Erythroblast (primary cell): ENCODE data around the gene SMARCC1.

Experiments used
- DNase-seq, 2 experiments: peaks; one replicate each; lab custom pipeline; 2025; lab: John Stamatoyannopoulos, UW
- GATA1 ChIP-seq: IDR thresholded peaks from 2 replicates; pipeline ENCODE4 v1.6.1; 2011; ENCODE audit warnings: low read depth, mild to moderate bottlenecking, control low read depth, low read length, moderate library complexity
- POLR2A ChIP-seq: IDR thresholded peaks from 2 replicates; pipeline ENCODE4 v1.6.1; 2011; ENCODE audit warnings: mild to moderate bottlenecking, low read length

Gene SMARCC1

GRCh38 chr3:47613722-47614121 lies 168.0 kb downstream of the SMARCC1 start:
- DNase-seq, result no peak
- TF ChIP-seq GATA1 (no peak), POLR2A (no peak)

- TF ChIP-seq GATA1, result no peak
- no peak for TF ChIP-seq POLR2A
- no peak for DNase-seq
These were observed 168.8 kb downstream of the SMARCC1 start for GRCh38 chr3:47612879-47613278.

GRCh38 chr3:47612178-47612577 lies 169.5 kb downstream of the SMARCC1 start:
- TF ChIP-seq GATA1, result no peak
- no peak for TF ChIP-seq POLR2A
- DNase-seq, result no peak

- DNase-seq, result no peak
- no peak for TF ChIP-seq POLR2A
- no peak for TF ChIP-seq GATA1
These were observed 170.1 kb downstream of the SMARCC1 start for GRCh38 chr3:47611576-47611975.

- no peak for DNase-seq
- TF ChIP-seq POLR2A, result no peak
- TF ChIP-seq GATA1, result no peak
These were observed 171.1 kb downstream of the SMARCC1 start for GRCh38 chr3:47610583-47610982.

GRCh38 chr3:47607335-47607734 lies 174.4 kb downstream of the SMARCC1 start:
- DNase-seq, result no peak
- TF ChIP-seq POLR2A, result no peak
- no peak for TF ChIP-seq GATA1

- TF ChIP-seq POLR2A, result no peak
These were observed 175.5 kb downstream of the SMARCC1 start for GRCh38 chr3:47606165-47606564.

GRCh38 chr3:47605652-47606051 lies 176.0 kb downstream of the SMARCC1 start:
- TF ChIP-seq GATA1 (no peak), POLR2A (no peak)
- no peak for DNase-seq

More at GRCh38 chr3:47606165-47606564, 175.5 kb downstream of the SMARCC1 start:
- no peak for DNase-seq

- TF ChIP-seq POLR2A (no peak), GATA1 (no peak)
- no peak for DNase-seq
These were observed 177.5 kb downstream of the SMARCC1 start for GRCh38 chr3:47604145-47604544.

GRCh38 chr3:47603332-47603731 lies 178.4 kb downstream of the SMARCC1 start:
- no peak for TF ChIP-seq GATA1
- TF ChIP-seq POLR2A, result no peak
- DNase-seq, result no peak

GRCh38 chr3:47601281-47601680 lies 180.4 kb downstream of the SMARCC1 start:
- TF ChIP-seq GATA1 (no peak), POLR2A (no peak)
- DNase-seq, result no peak

GRCh38 chr3:47594792-47595191 lies 186.9 kb downstream of the SMARCC1 start:
- no peak for TF ChIP-seq POLR2A
- no peak for TF ChIP-seq GATA1
- DNase-seq, result no peak

- TF ChIP-seq POLR2A (no peak), GATA1 (no peak)
- no peak for DNase-seq
These were observed 189.5 kb downstream of the SMARCC1 start for GRCh38 chr3:47592066-47592795.

GRCh38 chr3:47590216-47590615 lies 191.5 kb downstream of the SMARCC1 start:
- TF ChIP-seq POLR2A, result no peak
- TF ChIP-seq GATA1, result no peak
- no peak for DNase-seq

GRCh38 chr3:47588587-47588986 lies 193.1 kb downstream of the SMARCC1 start:
- DNase-seq, result no peak
- no peak for TF ChIP-seq POLR2A
- no peak for TF ChIP-seq GATA1
